Occipital lobe (tissue), 2 donors: ENCODE data around the gene PXYLP1. TPM values are rescaled to one million over a fixed set of nuclear protein-coding genes. Genes with fewer than 3 reads are reported as not detected.

Source experiments
- DNase-seq: peaks from one replicate; lab custom pipeline; 2025; lab: John Stamatoyannopoulos, UW
- total RNA-seq: library from RNA; depleted of rRNA; stranded (reverse); fragments of >200 nt; gene quantifications from one replicate; pipeline ENCODE4 v1.2.3, GENCODE V29; 2014

The PXYLP1 gene
- total RNA-seq, 1 donor from 2014 or later: 42.4 TPM

DNA sequence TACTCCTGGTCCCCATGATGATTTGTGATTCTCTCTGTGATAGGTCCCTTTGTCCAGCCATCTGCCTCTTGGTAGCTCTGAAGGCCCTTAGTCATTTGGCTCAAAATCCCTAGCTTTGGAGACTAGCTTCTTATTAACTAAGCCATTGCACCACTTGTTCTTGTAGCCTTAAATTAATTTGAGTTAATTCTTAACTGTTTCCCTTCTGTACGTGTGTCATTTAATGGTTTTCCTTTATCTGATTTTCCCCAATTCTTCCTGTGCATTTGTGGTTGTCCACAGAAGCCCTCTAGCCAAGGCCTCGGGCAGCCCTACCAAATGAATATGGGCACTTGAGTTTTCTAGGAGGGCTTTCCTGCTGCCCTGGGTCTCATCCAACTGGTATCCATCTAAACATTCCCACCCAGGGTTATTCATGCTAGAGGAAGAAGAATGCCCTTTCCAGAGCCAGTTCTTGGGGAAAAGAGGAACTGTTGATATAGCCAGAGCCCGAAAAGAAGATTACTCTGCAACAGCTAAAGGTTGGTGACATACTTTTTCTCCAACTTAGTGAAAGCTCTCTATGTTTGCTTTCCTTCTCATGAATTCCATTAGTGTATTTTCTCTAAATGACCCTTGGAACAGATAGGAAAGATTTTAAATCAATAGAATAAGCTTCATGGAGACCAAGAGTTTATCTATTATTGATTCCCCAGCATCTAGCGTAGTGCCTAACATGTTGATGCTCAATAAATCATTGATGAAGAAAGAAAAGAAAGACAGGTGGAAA, 92.5 kb downstream of the PXYLP1 start:
- DNase-seq: no peak

GRCh38 chr3:141326123-141326522, 94.5 kb downstream of the PXYLP1 start:
- no peak for DNase-seq

GRCh38 chr3:141326626-141327025, 95.0 kb downstream of the PXYLP1 start:
- no peak for DNase-seq

DNA sequence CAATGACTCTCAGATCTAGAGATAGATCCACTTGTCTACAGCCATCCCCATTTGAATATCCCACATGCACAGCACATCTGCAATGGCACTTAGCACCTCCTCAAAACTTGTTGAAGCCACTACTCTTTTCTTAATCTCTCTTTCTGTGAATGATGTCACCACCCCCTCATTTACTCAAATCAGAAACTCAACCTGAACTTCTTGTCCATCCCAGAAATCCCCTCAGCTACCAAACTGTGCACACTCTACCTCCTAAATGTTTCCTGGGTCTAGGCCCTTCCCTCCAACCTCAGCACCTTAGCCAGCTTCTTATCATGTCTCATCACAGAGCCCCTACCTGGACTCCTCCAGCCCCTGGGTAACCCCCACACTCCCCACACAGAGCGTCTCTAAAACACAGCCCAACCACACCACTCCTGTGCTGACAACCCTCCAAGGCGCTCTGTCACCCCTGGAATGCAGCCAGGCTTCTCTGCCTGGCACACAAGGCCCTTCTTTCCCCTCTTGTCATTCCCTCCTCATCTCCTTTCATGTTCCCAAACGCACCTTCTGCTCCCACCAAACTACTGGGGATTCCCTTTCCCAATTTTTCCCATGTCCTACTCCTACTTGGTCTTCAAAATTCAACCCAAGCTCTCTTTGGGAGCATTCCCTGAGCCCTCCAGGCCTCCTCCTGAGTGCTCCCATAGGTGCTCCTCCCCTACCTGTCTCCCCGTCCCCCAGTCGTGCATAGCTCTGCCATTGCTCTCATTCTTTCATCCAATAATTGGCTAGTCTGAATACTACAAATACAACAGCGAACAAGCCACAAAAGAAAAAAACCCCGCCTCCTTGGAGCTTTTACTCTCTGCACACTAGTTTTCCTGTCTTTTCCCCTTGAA, 96.9 kb downstream of the PXYLP1 start:
- DNase-seq: no peak

DNA sequence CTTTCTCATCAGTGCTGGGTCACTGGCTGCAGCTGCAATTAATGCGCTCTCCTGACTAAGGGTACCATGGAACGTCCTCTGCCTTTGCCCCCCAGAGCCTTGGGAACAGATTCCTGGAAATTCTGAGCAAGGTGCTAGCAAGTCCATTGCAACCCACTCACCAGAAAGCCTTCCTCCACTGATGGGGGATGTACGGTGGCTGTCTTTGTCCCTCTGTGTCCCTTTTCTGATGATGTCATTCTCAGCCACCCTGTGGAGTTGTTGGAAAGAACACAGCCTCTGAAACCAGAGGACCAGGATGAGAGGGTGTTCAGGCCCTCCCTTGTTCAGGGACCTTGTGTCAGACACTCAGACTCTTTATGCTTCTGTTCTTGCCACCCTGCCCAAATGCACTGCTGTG, 98.6 kb downstream of the PXYLP1 start:
- no peak for DNase-seq

DNA sequence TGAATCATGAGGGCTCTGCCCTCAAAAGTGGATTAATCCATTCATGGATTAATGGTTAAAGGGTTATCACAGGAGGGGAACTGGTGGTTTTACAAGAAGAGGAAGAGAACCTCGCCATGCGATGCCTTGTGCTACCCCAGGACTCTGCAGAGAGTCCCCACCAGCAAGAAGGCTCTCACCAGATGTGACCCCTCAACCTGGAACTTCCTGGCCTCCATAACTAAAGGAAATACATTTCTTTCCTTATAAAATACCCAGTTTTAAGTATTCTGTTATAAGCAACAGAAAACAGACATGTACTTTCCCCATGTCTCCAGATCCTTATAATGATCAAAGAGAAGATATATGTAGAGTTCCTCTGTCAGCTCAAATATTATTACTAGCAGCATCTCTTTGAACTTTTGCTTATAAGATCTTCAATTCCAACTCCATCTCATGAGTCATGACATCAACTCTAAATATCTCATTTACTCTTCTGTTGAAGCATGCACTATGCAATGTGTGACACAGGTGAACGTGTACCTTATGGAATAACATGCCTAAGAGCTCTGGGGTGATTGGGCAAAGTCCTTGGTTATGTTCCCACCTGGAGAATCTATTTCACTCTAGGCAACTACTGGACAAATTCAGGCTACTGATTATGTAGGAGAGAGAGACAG, 99.2 kb downstream of the PXYLP1 start:
- DNase-seq: no peak

- no peak for DNase-seq
Observed at GRCh38 chr3:141331377-141332318, 100.0 kb downstream of the PXYLP1 start.

- no peak for DNase-seq
Observed at GRCh38 chr3:141332416-141332815, 100.8 kb downstream of the PXYLP1 start.

- no peak for DNase-seq
Observed at GRCh38 chr3:141333836-141334626, 102.4 kb downstream of the PXYLP1 start.

GRCh38 chr3:141334627-141335250, 103.1 kb downstream of the PXYLP1 start:
- DNase-seq: no peak

DNA sequence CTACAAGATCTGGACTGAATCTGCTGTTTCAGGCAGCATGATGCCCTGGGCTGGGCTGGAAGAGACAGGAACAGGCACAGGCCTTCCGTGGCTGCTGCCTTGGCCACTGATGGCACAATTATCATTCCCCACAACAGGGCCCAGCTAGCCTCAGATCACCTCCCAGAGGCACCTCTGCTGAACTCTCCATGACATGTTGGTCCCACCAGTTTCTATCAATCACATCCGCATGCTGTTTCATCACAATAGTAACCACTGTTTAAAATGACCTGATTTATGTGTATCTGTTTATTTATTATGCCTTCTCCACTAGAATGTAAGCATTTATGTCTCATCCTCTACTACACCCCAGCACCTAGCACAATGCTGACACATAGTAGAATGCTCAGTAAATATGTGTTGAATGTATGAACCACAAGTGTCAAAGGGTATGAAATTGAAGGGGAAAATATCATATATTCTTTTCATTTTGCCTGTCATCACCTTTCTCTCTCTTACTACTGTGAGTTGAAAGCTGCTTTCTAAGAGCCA, 104.0 kb downstream of the PXYLP1 start:
- DNase-seq: no peak

- DNase-seq: no peak
Observed at GRCh38 chr3:141336672-141337522, 105.3 kb downstream of the PXYLP1 start.

DNA sequence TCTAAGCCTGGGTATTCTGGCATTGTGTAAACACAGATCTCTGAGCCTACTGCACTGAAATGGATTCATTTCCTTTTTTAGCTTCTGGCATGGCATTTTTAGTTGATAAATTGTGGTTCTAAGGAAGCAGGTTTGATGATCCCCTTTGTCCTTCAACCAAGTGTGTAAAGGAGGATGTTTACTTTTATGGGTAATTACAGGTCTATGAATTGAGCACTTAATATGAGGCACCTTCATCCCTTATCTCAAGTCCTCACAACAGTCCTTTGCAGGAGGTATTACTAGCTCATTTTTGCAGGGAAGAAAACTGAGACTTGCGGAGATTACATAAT, 105.9 kb downstream of the PXYLP1 start:
- DNase-seq: no peak

- no peak for DNase-seq
Observed at GRCh38 chr3:141337991-141338390, 106.4 kb downstream of the PXYLP1 start.

DNA sequence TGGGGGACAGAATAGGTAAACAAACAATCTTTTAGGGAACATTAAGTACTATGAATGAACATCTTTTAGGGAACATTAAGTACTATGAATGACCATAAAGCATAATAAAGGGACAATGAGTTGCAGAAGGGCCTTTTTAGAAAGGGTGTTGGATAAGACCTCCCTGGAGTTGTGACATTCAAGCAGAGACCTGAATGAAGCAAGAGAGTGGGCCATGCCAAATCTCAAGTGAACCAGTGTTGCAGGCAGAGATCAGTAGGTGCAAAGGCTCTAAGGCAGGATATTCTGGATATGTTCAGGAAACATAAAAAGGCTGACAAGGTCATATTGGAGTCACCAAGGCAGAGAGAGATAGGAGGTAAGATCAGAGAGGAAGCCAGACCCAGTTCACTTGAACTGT, 107.3 kb downstream of the PXYLP1 start:
- no peak for DNase-seq

GRCh38 chr3:141341536-141341935, 109.9 kb downstream of the PXYLP1 start:
- DNase-seq: no peak

- no peak for DNase-seq
Observed at GRCh38 chr3:141342386-141342785, 110.8 kb downstream of the PXYLP1 start.

GRCh38 chr3:141343077-141343476, 111.5 kb downstream of the PXYLP1 start:
- no peak for DNase-seq

DNA sequence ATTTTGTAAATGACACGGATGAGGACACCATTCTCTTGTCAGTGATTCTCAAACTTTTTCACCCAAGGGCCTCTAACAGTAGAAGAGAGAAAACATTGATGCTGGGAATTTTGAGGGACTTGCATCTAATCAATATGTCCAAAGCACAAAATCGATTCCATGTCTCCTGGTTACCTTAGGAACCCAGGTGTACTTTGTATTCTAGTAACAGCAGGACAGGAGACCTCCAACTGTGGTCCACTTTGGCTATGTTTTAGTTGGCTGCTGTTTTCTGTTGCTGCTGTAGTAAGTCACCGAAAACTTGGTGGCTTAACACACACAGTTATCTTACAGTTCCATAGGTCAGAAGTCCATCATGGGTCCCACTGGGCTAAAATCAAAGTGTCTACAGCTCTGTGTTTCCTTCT, 112.2 kb downstream of the PXYLP1 start:
- DNase-seq: no peak
